Measurements from ENCODE around the gene RGP1.

DNA sequence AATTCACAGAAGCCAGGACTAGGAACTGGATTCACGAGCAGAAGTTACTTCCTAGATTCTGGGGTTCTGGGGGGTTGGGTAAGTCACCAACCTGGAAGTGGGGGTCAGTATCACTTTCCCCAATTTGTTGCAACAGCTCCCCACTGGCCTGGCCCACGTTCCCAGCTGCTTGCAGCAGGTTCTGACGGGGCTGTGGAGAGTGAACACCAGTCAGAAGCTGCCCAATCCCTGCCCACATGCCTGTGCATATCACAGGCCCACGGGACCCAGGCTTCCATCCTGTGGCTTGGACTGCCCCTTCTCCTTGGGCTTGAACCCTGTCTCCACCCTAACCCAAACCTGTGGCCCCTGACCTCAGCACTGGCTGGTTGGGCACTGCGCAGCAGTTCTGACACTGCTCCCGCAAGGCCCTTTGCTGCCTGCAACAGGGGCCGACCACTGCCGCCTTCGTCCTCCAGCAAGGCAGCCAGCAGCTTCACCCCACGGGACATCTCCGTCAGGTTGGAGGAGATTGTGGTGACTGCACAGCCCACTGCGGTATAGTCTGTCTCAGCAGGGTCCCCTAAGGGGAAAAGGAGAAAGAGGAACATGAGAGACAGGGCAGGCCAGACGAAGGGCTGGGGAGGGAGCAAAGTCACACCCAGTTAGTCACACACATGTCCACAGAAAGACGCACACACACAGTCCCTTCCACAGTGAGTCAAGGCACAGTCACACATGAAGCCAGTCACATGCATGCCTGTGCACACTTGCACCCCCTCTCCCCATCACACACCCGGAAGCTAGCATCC is 30.2 kb upstream of the RGP1 start:
- TF ChIP-seq, protein P1, sequence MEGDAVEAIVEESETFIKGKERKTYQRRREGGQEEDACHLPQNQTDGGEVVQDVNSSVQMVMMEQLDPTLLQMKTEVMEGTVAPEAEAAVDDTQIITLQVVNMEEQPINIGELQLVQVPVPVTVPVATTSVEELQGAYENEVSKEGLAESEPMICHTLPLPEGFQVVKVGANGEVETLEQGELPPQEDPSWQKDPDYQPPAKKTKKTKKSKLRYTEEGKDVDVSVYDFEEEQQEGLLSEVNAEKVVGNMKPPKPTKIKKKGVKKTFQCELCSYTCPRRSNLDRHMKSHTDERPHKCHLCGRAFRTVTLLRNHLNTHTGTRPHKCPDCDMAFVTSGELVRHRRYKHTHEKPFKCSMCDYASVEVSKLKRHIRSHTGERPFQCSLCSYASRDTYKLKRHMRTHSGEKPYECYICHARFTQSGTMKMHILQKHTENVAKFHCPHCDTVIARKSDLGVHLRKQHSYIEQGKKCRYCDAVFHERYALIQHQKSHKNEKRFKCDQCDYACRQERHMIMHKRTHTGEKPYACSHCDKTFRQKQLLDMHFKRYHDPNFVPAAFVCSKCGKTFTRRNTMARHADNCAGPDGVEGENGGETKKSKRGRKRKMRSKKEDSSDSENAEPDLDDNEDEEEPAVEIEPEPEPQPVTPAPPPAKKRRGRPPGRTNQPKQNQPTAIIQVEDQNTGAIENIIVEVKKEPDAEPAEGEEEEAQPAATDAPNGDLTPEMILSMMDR (IDR thresholded peaks at IDR 0.05) = no peak
- TF ChIP-seq POLR2A (IDR thresholded peaks at IDR 0.05) = no peak
- TF ChIP-seq EP300 (IDR thresholded peaks at IDR 0.05) = no peak
